Mucosa of gallbladder (tissue), 1 donor: ENCODE data around the gene PARK7. TPM values are rescaled to one million over a fixed set of nuclear protein-coding genes. Genes with fewer than 3 reads are reported as not detected.

Experiments used
- DNase-seq: peaks from one replicate; pipeline ENCODE4 v3.0.0-alpha.2; 2020; ENCODE audit warnings: low spot score
- total RNA-seq: library from RNA; stranded (reverse); gene quantifications from one replicate; pipeline ENCODE4 v1.2.1, GENCODE V29; 2021
- donor health status: DM: no; HTN: no; CAD: no.

The PARK7 gene
- total RNA-seq, 1 donor from 2014 or later: 261 TPM

GRCh38 chr1:7984811-7985210, 23.3 kb downstream of the PARK7 start:
- no peak for DNase-seq

- no peak for DNase-seq
These were observed 24.5 kb downstream of the PARK7 start for GRCh38 chr1:7985851-7986612.

DNA sequence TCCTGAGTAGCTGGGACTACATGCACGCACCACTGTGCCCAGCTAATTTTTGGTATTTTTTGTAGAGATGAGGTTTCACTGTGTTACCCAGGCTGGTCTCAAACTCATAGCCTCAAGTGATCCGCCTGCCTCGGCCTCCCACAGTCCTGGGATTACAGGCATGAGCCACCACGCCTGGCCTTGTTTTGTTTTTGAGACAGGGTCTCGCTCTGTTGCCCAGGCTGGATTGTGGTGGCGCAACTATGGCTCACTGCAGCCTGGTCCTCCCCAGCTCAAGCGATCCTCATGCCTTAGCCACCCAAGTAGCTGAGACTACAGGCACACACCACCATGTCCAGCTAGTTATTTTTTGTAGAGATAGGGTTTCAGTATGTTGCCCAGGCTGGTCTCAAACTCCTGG, 26.0 kb downstream of the PARK7 start:
- no peak for DNase-seq

- DNase-seq: no peak
These were observed 27.1 kb downstream of the PARK7 start for GRCh38 chr1:7988576-7988975.

GRCh38 chr1:7989762-7990428, 28.4 kb downstream of the PARK7 start:
- DNase-seq: no peak

GRCh38 chr1:7991504-7992440, 30.3 kb downstream of the PARK7 start:
- DNase-seq: no peak

DNA sequence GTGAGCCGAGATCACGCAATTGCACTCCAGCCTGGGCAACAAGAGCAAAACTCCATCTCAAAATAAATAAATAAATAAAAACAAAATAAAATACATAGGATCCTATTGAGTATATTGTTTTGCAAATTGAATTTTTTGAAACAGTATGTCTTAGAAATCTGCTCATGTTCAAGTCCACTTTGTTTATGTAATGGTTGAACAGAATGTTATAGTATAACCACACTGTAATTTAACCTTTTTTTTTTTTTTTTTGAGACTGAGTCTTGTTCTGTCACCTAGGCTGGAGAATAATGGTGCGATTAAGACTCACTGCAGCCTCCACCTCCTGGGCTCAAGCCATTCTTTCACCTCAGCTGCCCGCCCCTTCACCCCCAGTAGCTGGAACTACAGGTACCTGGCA, 31.4 kb downstream of the PARK7 start:
- no peak for DNase-seq

DNA sequence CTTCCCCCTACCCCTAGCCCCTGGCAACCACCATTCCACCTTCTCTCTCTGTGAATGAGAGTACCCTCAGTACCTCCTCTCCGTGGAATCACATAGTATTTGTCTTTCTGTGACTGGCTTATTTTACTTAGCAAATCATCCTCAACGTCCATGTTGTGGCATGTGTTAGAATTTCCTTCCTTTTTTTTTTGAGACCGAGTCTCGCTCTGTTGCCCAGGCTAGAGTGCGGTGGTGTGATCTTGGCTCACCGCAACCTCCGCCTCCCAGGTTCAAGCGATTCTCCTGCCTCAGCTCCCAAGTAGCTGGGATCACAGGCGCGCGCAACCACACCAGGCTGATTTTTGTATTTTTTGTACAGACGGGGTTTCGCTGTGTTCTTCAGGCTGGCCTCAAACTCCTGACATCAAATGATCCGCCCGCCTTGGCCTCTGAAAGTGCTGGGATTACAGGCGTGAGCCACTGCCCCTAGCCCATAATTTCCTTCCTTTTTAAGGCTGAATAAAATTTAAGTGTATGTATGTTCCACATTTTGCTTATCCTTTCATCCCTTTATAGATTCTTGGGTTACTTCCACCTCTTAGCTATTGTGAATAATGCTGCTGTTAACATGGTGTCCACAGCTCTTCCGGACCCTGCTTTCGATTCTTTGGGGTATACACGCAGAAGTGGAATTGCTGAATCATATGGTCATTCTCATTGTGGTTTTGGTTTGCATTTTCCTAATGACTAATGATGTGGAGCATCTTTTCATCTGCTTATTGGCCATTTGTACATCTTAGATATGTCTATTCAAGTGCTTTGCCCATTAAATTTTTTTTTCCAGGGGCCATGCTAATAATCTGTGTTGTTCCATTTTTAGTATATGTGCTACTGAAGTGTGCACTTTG, 32.3 kb downstream of the PARK7 start:
- no peak for DNase-seq

DNA sequence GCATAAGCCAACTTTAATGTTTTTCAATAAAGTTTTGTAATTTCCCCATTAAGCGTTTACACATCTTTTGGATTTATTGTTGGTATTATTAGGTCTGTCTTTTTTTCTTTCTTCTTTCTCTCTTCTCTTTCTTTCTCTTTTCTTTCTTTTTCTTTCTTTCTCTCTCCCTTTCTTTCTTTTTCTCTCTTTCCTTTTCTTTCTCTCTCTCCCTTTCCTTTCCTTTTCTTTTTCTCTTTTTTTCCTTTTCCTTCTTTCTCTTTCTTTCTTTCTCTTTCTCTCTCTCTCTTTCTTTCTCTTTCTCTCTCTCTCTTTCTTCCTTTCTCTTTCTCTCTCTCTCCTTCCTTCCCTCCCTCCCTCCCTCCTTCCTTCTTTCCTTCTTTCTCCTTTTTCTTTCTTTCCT, 33.3 kb downstream of the PARK7 start:
- no peak for DNase-seq

DNA sequence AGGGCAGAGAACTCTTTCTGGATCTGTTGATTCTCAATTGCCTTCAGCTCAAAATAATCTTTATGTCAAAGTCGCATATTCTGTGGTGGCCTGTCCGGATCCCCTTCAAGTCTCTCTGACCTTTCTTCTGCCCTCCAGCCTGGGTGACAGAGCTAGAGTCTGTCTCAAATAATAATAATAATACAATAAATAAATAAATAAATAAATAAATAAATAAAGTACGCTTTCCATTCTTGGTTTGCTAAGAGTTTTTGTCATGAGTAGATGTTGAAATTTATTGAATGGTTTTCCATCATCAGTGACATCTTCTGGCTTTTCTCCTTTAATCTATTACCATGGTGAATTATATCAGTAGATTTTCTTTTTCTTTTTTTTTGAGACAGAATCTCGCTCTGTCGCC, 33.9 kb downstream of the PARK7 start:
- DNase-seq: no peak

GRCh38 chr1:8002329-8002910, 40.9 kb downstream of the PARK7 start:
- DNase-seq: no peak

GRCh38 chr1:8002921-8003320, 41.4 kb downstream of the PARK7 start:
- DNase-seq: no peak

GRCh38 chr1:8003438-8004112, 42.1 kb downstream of the PARK7 start:
- no peak for DNase-seq

GRCh38 chr1:8004113-8004802, 42.7 kb downstream of the PARK7 start:
- no peak for DNase-seq

GRCh38 chr1:8004803-8005573, 43.5 kb downstream of the PARK7 start:
- DNase-seq: peak; percentile 78

GRCh38 chr1:8006037-8006963, 44.8 kb downstream of the PARK7 start:
- no peak for DNase-seq

DNA sequence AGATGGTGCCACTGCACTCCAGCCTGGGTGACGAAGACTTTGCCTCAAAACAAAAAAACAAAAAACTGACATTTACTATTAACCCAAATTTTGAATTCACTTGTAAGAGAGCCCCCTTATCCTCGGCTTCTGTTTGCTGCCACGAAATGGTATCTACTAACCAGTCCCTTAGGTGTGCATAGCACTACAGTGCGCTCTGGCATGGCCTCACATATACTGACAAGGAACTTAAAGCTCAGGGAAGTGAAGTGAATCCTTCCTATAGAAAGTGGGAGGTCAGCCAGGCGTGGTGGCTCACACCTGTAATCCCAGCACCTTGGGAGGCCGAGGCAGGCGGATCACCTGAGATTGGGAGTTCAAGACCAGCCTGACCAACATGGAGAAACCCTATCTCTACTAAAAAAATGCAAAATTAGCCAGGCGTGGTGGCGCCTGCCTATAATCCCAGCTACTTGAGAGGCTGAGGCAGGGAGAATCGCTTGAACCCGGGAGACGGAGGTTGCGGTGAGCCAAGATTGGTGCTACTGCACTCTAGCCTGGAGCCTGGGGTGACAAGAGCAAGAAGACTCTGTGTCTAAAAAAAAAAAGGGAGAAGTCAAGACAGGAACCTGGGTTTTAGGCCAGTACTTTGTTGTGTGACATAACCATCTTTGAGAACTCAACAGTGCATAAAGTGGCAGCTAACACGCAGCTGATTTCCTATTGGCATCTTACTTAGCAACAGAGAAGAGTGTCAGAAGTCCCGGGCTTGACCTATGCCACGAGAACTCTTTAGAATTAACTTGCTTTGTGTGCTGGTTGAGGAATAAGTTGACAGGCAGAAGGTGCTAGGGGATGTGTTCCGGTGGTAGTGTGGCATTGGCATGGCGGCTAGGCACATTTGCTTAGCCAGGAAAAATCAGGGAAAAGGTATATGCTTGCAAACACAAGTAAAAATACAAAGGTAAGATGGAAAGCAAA, 47.8 kb downstream of the PARK7 start:
- no peak for DNase-seq
